ENCODE data around the gene APEX1.
"Not testable (repeated sequence)": the region's sequence is repeated elsewhere in the genome, so short reads cannot be mapped to it uniquely, and the experiment has no call there.

APEX1 gene

GRCh38 chr14:20472536-20473169, 17.6 kb downstream of the APEX1 start:
- DNase-seq (ENCODE audit: low spot score) = no peak

- no peak for DNase-seq (ENCODE audit: low spot score)
These were observed 21.8 kb downstream of the APEX1 start for GRCh38 chr14:20476776-20477175.

- DNase-seq (ENCODE audit: low spot score) = peak; percentile 59
These were observed 22.3 kb downstream of the APEX1 start for GRCh38 chr14:20477211-20477876.

GRCh38 chr14:20478894-20479293, 23.9 kb downstream of the APEX1 start:
- DNase-seq (ENCODE audit: low spot score) = no peak

GRCh38 chr14:20482382-20482781, 27.4 kb downstream of the APEX1 start:
- no peak for DNase-seq (ENCODE audit: low spot score)

GRCh38 chr14:20485900-20486299, 30.9 kb downstream of the APEX1 start:
- DNase-seq (ENCODE audit: low spot score) = no peak

- DNase-seq (ENCODE audit: low spot score) = no peak
These were observed 31.8 kb downstream of the APEX1 start for GRCh38 chr14:20486684-20487395.

- DNase-seq (ENCODE audit: low spot score) = no peak
These were observed 32.3 kb downstream of the APEX1 start for GRCh38 chr14:20487396-20487725.

- no peak for DNase-seq (ENCODE audit: low spot score)
These were observed 34.3 kb downstream of the APEX1 start for GRCh38 chr14:20489093-20489994.

- DNase-seq (ENCODE audit: low spot score) = no peak
These were observed 35.5 kb downstream of the APEX1 start for GRCh38 chr14:20490563-20490962.

GRCh38 chr14:20492486-20492885, 37.5 kb downstream of the APEX1 start:
- no peak for DNase-seq (ENCODE audit: low spot score)

- peak; percentile 70 for DNase-seq (ENCODE audit: low spot score)
These were observed 38.6 kb downstream of the APEX1 start for GRCh38 chr14:20493634-20494033.

GRCh38 chr14:20494935-20495766, 40.1 kb downstream of the APEX1 start:
- no peak for DNase-seq (ENCODE audit: low spot score)

- no peak for DNase-seq (ENCODE audit: low spot score)
These were observed 43.6 kb downstream of the APEX1 start for GRCh38 chr14:20498622-20499021.

GRCh38 chr14:20499108-20499507, 44.1 kb downstream of the APEX1 start:
- no peak for DNase-seq (ENCODE audit: low spot score)

GRCh38 chr14:20499881-20500280, 44.9 kb downstream of the APEX1 start:
- DNase-seq (ENCODE audit: low spot score) = no peak

- DNase-seq (ENCODE audit: low spot score) = no peak
These were observed 46.3 kb downstream of the APEX1 start for GRCh38 chr14:20501346-20501745.

- peak; percentile 75 for DNase-seq (ENCODE audit: low spot score)
These were observed 48.9 kb downstream of the APEX1 start for GRCh38 chr14:20503898-20504297.

GRCh38 chr14:20506276-20506675, 51.2 kb downstream of the APEX1 start:
- DNase-seq (ENCODE audit: low spot score) = not testable (repeated sequence)

GRCh38 chr14:20506752-20507151, 51.7 kb downstream of the APEX1 start:
- not testable (repeated sequence) for DNase-seq (ENCODE audit: low spot score)
